Keratinocyte (primary cell): Measurements from ENCODE around the gene CIRBP.

Experiments used
- CTCF ChIP-seq, 3 experiments: IDR thresholded peaks in 1 of 3; conservative IDR thresholded peaks in 1 of 3; optimal IDR thresholded peaks in 1 of 3; 2 replicates in 2 of 3; 3 replicates in 1 of 3; pipeline versions ENCODE3 to v1.5.1; 2011; ENCODE audit warnings: low read length in 3 of 3, mild to moderate bottlenecking in 3 of 3, moderate library complexity in 2 of 3, control low read depth in 1 of 3, inconsistent platforms in 1 of 3; ENCODE audit not compliant: insufficient read depth in 2 of 3; ENCODE audit errors: extremely low read depth in 1 of 3
- EZH2 ChIP-seq: IDR thresholded peaks from one replicate; pipeline ENCODE4 v1.6.1; 2012; ENCODE audit warnings: inconsistent platforms, mild to moderate bottlenecking, low read length, moderate library complexity

GRCh38 chr19:1254081-1254527 is 15.0 kb upstream of the CIRBP start:
- TF ChIP-seq CTCF (optimal IDR thresholded peaks at IDR 0.05 in 1 of 3, IDR thresholded peaks at IDR 0.05 in 1 of 3, conservative IDR thresholded peaks at IDR 0.05 in 1 of 3; ENCODE audit: extremely low read depth in 1 of 3, insufficient read depth in 2 of 3, low read length in 3 of 3) (no peak), EZH2 (no peak)
